Mammary epithelial cell (primary cell): ENCODE results near the gene ABCB1.

ENCODE experiments used
- CTCF ChIP-seq, 2 donors: IDR thresholded peaks in 1 of 2; conservative IDR thresholded peaks in 1 of 2; 2 replicates each; pipeline ENCODE4 v1.5.1; 2011 to 2012; ENCODE audit warnings: inconsistent platforms in 2 of 2, low read length in 2 of 2, mild to moderate bottlenecking in 2 of 2, control low read depth in 1 of 2, low read depth in 1 of 2; ENCODE audit not compliant: insufficient read depth in 1 of 2; ENCODE audit errors: extremely low read depth in 1 of 2
- EZH2 ChIP-seq: IDR thresholded peaks from 2 replicates; pipeline ENCODE4 v1.6.1; 2012; ENCODE audit warnings: low read length, inconsistent platforms, borderline replicate concordance

GRCh38 chr7:87575521-87575920 is 25.2 kb downstream of the ABCB1 start:
- TF ChIP-seq CTCF (conservative IDR thresholded peaks at IDR 0.05 in 1 of 2, IDR thresholded peaks at IDR 0.05 in 1 of 2; ENCODE audit: extremely low read depth in 1 of 2, insufficient read depth in 1 of 2, low read depth in 1 of 2, low read length in 2 of 2) (no peak), EZH2 (no peak)
